GM19193 (cell line): Measurements from ENCODE around the gene NEK1.

Experiments
- POLR2A ChIP-seq: IDR thresholded peaks from 4 replicates; pipeline ENCODE4 v1.6.1; 2011; ENCODE audit not compliant: insufficient read depth, insufficient read length; ENCODE audit errors: extremely low read depth

Gene NEK1

GRCh38 chr4:169369634-169370033 lies 242.7 kb downstream of the NEK1 start:
- TF ChIP-seq POLR2A: no peak

- no peak for TF ChIP-seq POLR2A
Measured at GRCh38 chr4:169367826-169368225, 244.6 kb downstream of the NEK1 start.

- TF ChIP-seq POLR2A: no peak
Measured at GRCh38 chr4:169366821-169367220, 245.6 kb downstream of the NEK1 start.

GRCh38 chr4:169362607-169363006 lies 249.8 kb downstream of the NEK1 start:
- no peak for TF ChIP-seq POLR2A

GRCh38 chr4:169361756-169362155 lies 250.6 kb downstream of the NEK1 start:
- TF ChIP-seq POLR2A: no peak

DNA sequence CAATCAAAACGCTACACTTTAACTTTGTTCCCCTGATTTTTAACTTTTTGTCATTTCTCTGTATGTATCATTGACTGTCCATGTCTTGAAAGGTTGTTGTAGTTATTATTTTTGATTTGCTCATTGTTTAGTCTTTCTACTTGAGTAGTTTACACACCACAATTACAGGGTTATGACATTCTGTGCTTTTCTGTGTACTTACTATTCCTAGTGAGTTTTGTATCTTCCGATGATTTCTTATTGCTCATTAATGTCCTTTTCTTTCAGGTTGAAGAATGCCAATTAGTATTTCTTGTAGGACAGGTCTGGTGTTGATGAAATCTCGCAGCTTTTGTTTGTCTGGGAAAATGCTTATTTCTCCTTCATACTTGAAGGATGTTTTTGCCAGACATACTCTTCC lies 252.4 kb downstream of the NEK1 start:
- no peak for TF ChIP-seq POLR2A

- TF ChIP-seq POLR2A: no peak
Measured at GRCh38 chr4:169352360-169352759, 260.0 kb downstream of the NEK1 start.

- no peak for TF ChIP-seq POLR2A
Measured at GRCh38 chr4:169351872-169352271, 260.5 kb downstream of the NEK1 start.

DNA sequence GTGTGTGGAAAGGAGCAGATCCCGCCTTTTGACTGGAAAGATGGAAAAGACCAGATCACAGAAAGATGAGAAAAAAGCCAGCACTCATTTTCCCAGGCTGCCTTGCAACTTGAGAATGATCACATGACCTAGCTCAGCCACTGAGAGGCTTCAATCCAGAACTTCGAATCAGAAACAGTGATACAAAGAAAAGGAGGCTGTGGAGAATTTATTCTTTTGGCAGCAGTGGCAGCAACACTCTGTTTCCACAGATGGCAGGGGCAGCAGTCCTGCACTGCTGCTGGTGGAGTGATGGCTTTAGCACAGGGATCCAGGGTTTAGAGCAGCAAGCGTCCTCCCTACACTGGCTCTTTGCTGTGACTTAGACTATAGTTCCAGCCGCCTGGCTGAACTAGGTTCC lies 263.8 kb downstream of the NEK1 start:
- no peak for TF ChIP-seq POLR2A

DNA sequence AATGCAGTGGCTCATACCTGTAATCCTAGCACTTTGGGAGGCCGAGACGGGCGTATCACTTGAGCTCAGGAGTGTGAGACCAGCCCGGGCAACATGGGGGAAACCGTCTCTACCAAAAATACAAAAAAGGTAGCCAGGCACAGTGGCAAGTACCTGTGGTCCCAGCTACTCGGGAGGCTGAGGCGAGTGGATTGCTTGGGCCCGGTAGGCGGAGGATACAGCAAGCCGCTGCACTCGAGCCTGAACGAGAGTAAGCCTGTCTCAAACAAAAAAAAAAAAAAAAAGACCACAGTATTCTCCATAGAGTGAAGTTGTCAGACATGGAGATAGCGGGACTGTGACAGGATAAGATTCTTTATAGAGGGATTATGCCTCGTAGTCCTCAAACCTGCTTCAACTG lies 265.5 kb downstream of the NEK1 start:
- no peak for TF ChIP-seq POLR2A

DNA sequence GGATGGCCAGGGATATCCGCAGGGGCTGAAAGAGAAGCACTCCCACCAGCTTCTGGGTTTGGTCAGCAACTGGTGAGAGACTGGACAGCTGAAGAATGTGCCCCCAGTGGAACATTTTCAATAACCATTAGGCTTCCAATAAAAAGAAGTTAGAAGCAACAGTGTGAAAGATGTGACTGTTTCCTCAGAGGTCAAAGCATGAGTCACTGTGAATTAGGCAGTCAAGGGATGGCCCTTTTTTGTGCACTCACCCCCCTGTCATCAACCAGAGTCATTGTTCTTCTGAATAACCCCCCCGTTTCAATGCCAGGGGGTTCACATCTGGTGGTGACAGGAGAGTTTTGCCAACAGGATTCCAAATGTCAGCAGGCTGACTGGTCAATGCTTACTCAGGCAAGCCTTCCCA lies 267.1 kb downstream of the NEK1 start:
- TF ChIP-seq POLR2A: no peak
